ENCODE results near the gene CRTC2. TPM values are rescaled to one million over a fixed set of nuclear protein-coding genes. Genes with fewer than 3 reads are reported as not detected.
A peak's percentile ranks its signal among the peaks of the same experiment; 100 is the strongest.
"Not testable (repeated sequence)": the region's sequence is repeated elsewhere in the genome, so short reads cannot be mapped to it uniquely, and the experiment has no call there.

Gene CRTC2
- total RNA-seq, 2 donors from 2014 or later, result 35.5 to 40.9 TPM

GRCh38 chr1:153907134-153907533 lies 51.3 kb downstream of the CRTC2 start:
- Histone ChIP-seq H3K4me1 (ENCODE audit: control insufficient read depth, insufficient read depth, low read length) (no peaks in the 10 kb centered on the region), H3K27ac (ENCODE audit: low read depth, low read length) (no peak overlapping the region), H3K27me3 (ENCODE audit: control insufficient read depth, insufficient read depth, low read length, poor library complexity, severe bottlenecking) (no peaks in the 10 kb centered on the region), H3K9ac (ENCODE audit: extremely low read depth, low read length, poor library complexity, severe bottlenecking) (no peak overlapping the region), H3K4me3 (ENCODE audit: low read length) (no peak overlapping the region), H3K9me3 (ENCODE audit: control insufficient read depth, low read length) (no peaks in the 10 kb centered on the region), H3K36me3 (ENCODE audit: control insufficient read depth, insufficient read depth, low read length) (peaks cover 22% of the 10 kb centered on the region)
- no peak for TF ChIP-seq CTCF (conservative IDR thresholded peaks at IDR 0.05)
- H3K4me3 Mint-ChIP-seq, result no peak overlapping the region
- H3K36me3 Mint-ChIP-seq (ENCODE audit: low read depth), result peaks cover 35% of the 10 kb centered on the region
- no peak for DNase-seq
- no peaks in the 10 kb centered on the region for H3K4me1 Mint-ChIP-seq
- no peak overlapping the region for H3K27ac Mint-ChIP-seq
- H3K9me3 Mint-ChIP-seq, result peaks cover 2% of the 10 kb centered on the region
- 98% methylated on average over 5 of the region's 6 CpGs; no CpG with 5 or more reads in 1 of the 2 experiments for WGBS, 2 experiments (ENCODE audit: insufficient coverage in 1 of 2, insufficient read length in 1 of 2)
- H3K27me3 Mint-ChIP-seq (ENCODE audit: insufficient read depth), result no peaks in the 10 kb centered on the region

- WGBS, 2 experiments (ENCODE audit: insufficient coverage in 1 of 2, insufficient read length in 1 of 2), result 100% methylated on average over 1 of the region's 1 CpG; no CpG with 5 or more reads in 1 of the 2 experiments
- Mint-ChIP-seq H3K36me3 (ENCODE audit: low read depth) (peaks cover 31% of the 10 kb centered on the region), H3K27ac (no peak overlapping the region), H3K27me3 (ENCODE audit: insufficient read depth) (no peaks in the 10 kb centered on the region), H3K4me1 (no peaks in the 10 kb centered on the region), H3K4me3 (no peak overlapping the region), H3K9me3 (peaks cover 2% of the 10 kb centered on the region)
- no peak for TF ChIP-seq CTCF (conservative IDR thresholded peaks at IDR 0.05)
- no peaks in the 10 kb centered on the region for H3K9me3 ChIP-seq (ENCODE audit: control insufficient read depth, low read length)
- no peak overlapping the region for H3K27ac ChIP-seq (ENCODE audit: low read depth, low read length)
- no peak for DNase-seq
- H3K27me3 ChIP-seq (ENCODE audit: control insufficient read depth, insufficient read depth, low read length, poor library complexity, severe bottlenecking), result no peaks in the 10 kb centered on the region
- no peak overlapping the region for H3K9ac ChIP-seq (ENCODE audit: extremely low read depth, low read length, poor library complexity, severe bottlenecking)
- H3K4me1 ChIP-seq (ENCODE audit: control insufficient read depth, insufficient read depth, low read length), result no peaks in the 10 kb centered on the region
- H3K36me3 ChIP-seq (ENCODE audit: control insufficient read depth, insufficient read depth, low read length), result peaks cover 22% of the 10 kb centered on the region
- no peak overlapping the region for H3K4me3 ChIP-seq (ENCODE audit: low read length)
Measured at GRCh38 chr1:153906396-153906795, 52.0 kb downstream of the CRTC2 start.

- not testable (repeated sequence) for H3K9ac ChIP-seq (ENCODE audit: extremely low read depth, low read length, poor library complexity, severe bottlenecking); H3K4me3 Mint-ChIP-seq; H3K27me3 Mint-ChIP-seq (ENCODE audit: insufficient read depth); DNase-seq; H3K9me3 Mint-ChIP-seq; H3K27ac Mint-ChIP-seq; H3K9me3 ChIP-seq (ENCODE audit: control insufficient read depth, low read length); H3K27me3 ChIP-seq (ENCODE audit: control insufficient read depth, insufficient read depth, low read length, poor library complexity, severe bottlenecking); H3K27ac ChIP-seq (ENCODE audit: low read depth, low read length); H3K4me3 ChIP-seq (ENCODE audit: low read length); H3K4me1 ChIP-seq (ENCODE audit: control insufficient read depth, insufficient read depth, low read length); H3K4me1 Mint-ChIP-seq
- peaks cover 28% of the 10 kb centered on the region for H3K36me3 Mint-ChIP-seq (ENCODE audit: low read depth)
- peaks cover 22% of the 10 kb centered on the region for H3K36me3 ChIP-seq (ENCODE audit: control insufficient read depth, insufficient read depth, low read length)
- WGBS, 2 experiments (ENCODE audit: insufficient coverage in 1 of 2, insufficient read length in 1 of 2), result 77 to 94% methylated on average over 3 to 8 of the region's 8 CpGs
Measured at GRCh38 chr1:153905908-153906307, 52.5 kb downstream of the CRTC2 start.

GRCh38 chr1:153903841-153904455 lies 54.5 kb downstream of the CRTC2 start:
- Mint-ChIP-seq H3K4me1 (no peaks in the 10 kb centered on the region), H3K27ac (peak overlapping the region; percentile 52), H3K36me3 (ENCODE audit: low read depth) (peaks cover 35% of the 10 kb centered on the region), H3K9me3 (peaks cover 2% of the 10 kb centered on the region), H3K27me3 (ENCODE audit: insufficient read depth) (no peaks in the 10 kb centered on the region), H3K4me3 (no peak overlapping the region)
- Histone ChIP-seq H3K9me3 (ENCODE audit: control insufficient read depth, low read length) (no peaks in the 10 kb centered on the region), H3K4me1 (ENCODE audit: control insufficient read depth, insufficient read depth, low read length) (no peaks in the 10 kb centered on the region), H3K4me3 (ENCODE audit: low read length) (no peak overlapping the region), H3K27me3 (ENCODE audit: control insufficient read depth, insufficient read depth, low read length, poor library complexity, severe bottlenecking) (no peaks in the 10 kb centered on the region), H3K9ac (ENCODE audit: extremely low read depth, low read length, poor library complexity, severe bottlenecking) (no peak overlapping the region), H3K27ac (ENCODE audit: low read depth, low read length) (no peak overlapping the region), H3K36me3 (ENCODE audit: control insufficient read depth, insufficient read depth, low read length) (peaks cover 29% of the 10 kb centered on the region)
- WGBS, 2 experiments (ENCODE audit: insufficient coverage in 1 of 2, insufficient read length in 1 of 2), result 94 to 97% methylated on average over 13 to 14 of the region's 14 CpGs
- no peak for DNase-seq
- no peak for TF ChIP-seq CTCF (conservative IDR thresholded peaks at IDR 0.05)

Measured in endodermal cell (in vitro differentiated cells).